ENCODE results near the gene RPL4.
"Not testable (repeated sequence)": the region's sequence is repeated elsewhere in the genome, so short reads cannot be mapped to it uniquely, and the experiment has no call there.

The RPL4 gene

GRCh38 chr15:66504563-66505429 is at the start of gene RPL4, which contains the start of gene ZWILCH:
RPL4 (minus strand) TSS chr15:66504855; CDS start chr15:66504790, 65 bp downstream.
ZWILCH (plus strand) TSS chr15:66505326; CDS start chr15:66505339, 13 bp downstream.
- peak; percentile 86 to 95 for DNase-seq

GRCh38 chr15:66545255-66545654 is 40.6 kb upstream of the RPL4 start:
- no peak for DNase-seq

GRCh38 chr15:66542896-66543295 is 38.2 kb upstream of the RPL4 start:
- no peak for DNase-seq

GRCh38 chr15:66535056-66535455 is 30.4 kb upstream of the RPL4 start:
- DNase-seq = no peak

GRCh38 chr15:66524838-66525237 is 20.2 kb upstream of the RPL4 start:
- DNase-seq = no peak

- no peak for DNase-seq
Measured at GRCh38 chr15:66523926-66524325, 19.3 kb upstream of the RPL4 start.

- DNase-seq = peak in 1 of 2 experiments; percentile 70
Measured at GRCh38 chr15:66515901-66516322, 11.3 kb upstream of the RPL4 start.

- DNase-seq = no peak
Measured at GRCh38 chr15:66514586-66514985, 9.9 kb upstream of the RPL4 start.

- no peak for DNase-seq
Measured at GRCh38 chr15:66508293-66508883, 3.7 kb upstream of the RPL4 start.

- DNase-seq = no peak
Measured at GRCh38 chr15:66505818-66506217, 1.2 kb upstream of the RPL4 start.

- no peak for DNase-seq
Measured at GRCh38 chr15:66505430-66505811, 766 bp upstream of the RPL4 start.

GRCh38 chr15:66503780-66504562 is 684 bp downstream of the RPL4 start:
- peak in 1 of 2 experiments; percentile 16 for DNase-seq

- not testable (repeated sequence) for DNase-seq
Measured at GRCh38 chr15:66503041-66503648, 1.5 kb downstream of the RPL4 start.

- DNase-seq = no peak
Measured at GRCh38 chr15:66502491-66502890, 2.2 kb downstream of the RPL4 start.

- DNase-seq = not testable (repeated sequence)
Measured at GRCh38 chr15:66500346-66500745, 4.3 kb downstream of the RPL4 start.

GRCh38 chr15:66498501-66499386 is 5.9 kb downstream of the RPL4 start:
- DNase-seq = peak in 1 of 2 experiments; percentile 56

GRCh38 chr15:66497502-66498455 is 6.9 kb downstream of the RPL4 start, which contains the start of gene SNAPC5:
SNAPC5 (minus strand) TSS chr15:66497762; CDS start chr15:66497731, 31 bp downstream.
- DNase-seq = peak; percentile 91

- peak in 1 of 2 experiments; percentile 42 for DNase-seq
Measured at GRCh38 chr15:66496951-66497501, 7.6 kb downstream of the RPL4 start.

GRCh38 chr15:66494262-66494661 is 10.4 kb downstream of the RPL4 start:
- no peak for DNase-seq

- DNase-seq = no peak
Measured at GRCh38 chr15:66491846-66492245, 12.8 kb downstream of the RPL4 start.

Measured in SW 1271 (cell line).